Neural progenitor cell (in vitro differentiated cells): ENCODE data around the gene DNAJC18.

Source experiments
- EZH2 ChIP-seq: fragments of 200-600 bp; sonication (generic); IDR thresholded peaks from 2 replicates; pipeline ENCODE4 v1.6.1; 2017; ENCODE audit warnings: antibody characterized with exemption, mild to moderate bottlenecking, moderate library complexity
- EZH2phosphoT487 ChIP-seq: fragments of 200-600 bp; sonication (generic); IDR thresholded peaks from 2 replicates; pipeline ENCODE4 v1.6.1; 2017; ENCODE audit warnings: antibody characterized with exemption
- TF ChIP-seq, protein P1 (sequence below): fragments of 200-600 bp; sonication (generic); IDR thresholded peaks from 2 replicates; pipeline ENCODE4 v1.5.1; 2017; ENCODE audit warnings: antibody characterized with exemption, mild to moderate bottlenecking

DNA sequence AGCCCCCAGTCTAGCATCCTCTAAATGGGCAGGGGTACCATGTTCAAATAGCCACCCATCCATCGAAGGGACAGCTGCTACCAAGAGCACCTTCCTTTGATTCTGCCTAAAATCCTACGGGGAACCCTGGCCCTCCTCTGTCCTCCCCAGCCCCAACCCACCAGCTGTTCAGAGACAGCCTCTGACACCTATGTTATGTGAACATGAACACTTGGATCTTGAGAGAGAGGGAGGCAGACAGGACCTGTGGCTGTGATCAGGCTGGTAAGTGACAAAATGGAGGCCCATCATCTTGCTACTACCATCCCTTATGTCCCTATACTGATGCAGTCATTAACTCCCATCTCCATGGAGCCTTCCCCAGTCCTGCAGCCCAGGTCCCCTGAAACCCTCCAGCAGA lies 64.4 kb downstream of the DNAJC18 start:
- TF ChIP-seq, protein P1, sequence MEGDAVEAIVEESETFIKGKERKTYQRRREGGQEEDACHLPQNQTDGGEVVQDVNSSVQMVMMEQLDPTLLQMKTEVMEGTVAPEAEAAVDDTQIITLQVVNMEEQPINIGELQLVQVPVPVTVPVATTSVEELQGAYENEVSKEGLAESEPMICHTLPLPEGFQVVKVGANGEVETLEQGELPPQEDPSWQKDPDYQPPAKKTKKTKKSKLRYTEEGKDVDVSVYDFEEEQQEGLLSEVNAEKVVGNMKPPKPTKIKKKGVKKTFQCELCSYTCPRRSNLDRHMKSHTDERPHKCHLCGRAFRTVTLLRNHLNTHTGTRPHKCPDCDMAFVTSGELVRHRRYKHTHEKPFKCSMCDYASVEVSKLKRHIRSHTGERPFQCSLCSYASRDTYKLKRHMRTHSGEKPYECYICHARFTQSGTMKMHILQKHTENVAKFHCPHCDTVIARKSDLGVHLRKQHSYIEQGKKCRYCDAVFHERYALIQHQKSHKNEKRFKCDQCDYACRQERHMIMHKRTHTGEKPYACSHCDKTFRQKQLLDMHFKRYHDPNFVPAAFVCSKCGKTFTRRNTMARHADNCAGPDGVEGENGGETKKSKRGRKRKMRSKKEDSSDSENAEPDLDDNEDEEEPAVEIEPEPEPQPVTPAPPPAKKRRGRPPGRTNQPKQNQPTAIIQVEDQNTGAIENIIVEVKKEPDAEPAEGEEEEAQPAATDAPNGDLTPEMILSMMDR = no peak
- no peak for TF ChIP-seq EZH2
- TF ChIP-seq EZH2phosphoT487 = no peak
